GM23248 (cell line): ENCODE data around the gene UGT1A4.

Experiments used
- EZH2 ChIP-seq: fragments of 200-600 bp; sonication (generic); IDR thresholded peaks from 2 replicates; pipeline ENCODE4 v1.6.1; 2018; ENCODE audit warnings: antibody characterized with exemption, mild to moderate bottlenecking; ENCODE audit not compliant: insufficient read depth, poor library complexity, severe bottlenecking
- EZH2phosphoT487 ChIP-seq: fragments of 200-600 bp; sonication (generic); IDR thresholded peaks from 2 replicates; pipeline ENCODE4 v1.6.1; 2018; ENCODE audit warnings: antibody characterized with exemption, moderate library complexity, mild to moderate bottlenecking, low read depth; ENCODE audit not compliant: insufficient read depth

DNA sequence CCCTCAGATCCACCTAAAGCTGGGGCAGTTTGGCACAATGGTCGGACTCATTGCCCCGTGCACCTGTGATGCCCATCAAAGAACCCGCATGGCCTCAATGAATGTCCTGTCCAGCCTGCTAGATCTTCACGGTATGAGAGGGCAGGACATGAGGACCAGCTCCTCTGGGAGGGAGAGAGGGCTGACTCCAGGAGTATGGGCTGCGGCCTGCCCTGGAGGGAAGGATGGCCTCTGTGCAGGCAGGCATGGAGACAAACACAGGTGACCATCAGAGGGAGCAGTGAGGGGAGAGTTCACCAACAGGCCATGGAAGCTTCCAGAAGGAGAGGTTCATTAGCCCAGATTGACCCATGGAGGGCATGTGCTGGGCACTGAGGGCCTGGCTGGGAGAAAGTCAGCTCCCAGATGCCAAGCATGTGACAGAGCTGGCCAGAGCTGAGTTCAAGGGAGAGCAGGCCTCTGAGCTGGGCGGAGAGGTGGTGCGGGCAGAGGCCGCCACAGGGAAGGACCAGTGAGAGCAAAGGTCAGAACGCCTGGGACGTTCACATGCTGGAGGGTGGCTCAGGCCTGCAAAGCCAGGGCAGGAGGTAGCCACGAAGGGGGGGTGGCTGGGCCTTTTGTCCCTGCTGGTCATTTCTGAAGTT, 99.6 kb downstream of the UGT1A4 start:
- TF ChIP-seq EZH2 (no peak), EZH2phosphoT487 (no peak)
